Neuronal stem cell (in vitro differentiated cells): ENCODE results near the gene FRS2.

Source experiments
- DNase-seq: peaks from one replicate; pipeline ENCODE4 v3.0.0-alpha.2; 2013; ENCODE audit warnings: low spot score
- H2AFZ ChIP-seq: one replicate; pipeline ENCODE4 v1.6.1; 2013; ENCODE audit warnings: mild to moderate bottlenecking, low read length, inconsistent platforms
- H2AK5ac ChIP-seq: 2 replicates; pipeline ENCODE4 v1.6.1; 2013; ENCODE audit warnings: low read depth, mild to moderate bottlenecking, inconsistent platforms, low read length, moderate library complexity, mixed read lengths
- H2BK120ac ChIP-seq: 2 replicates; pipeline ENCODE4 v1.6.1; 2013; ENCODE audit warnings: low read depth, mild to moderate bottlenecking, inconsistent platforms, low read length, moderate library complexity, mixed read lengths
- H2BK12ac ChIP-seq: one replicate; pipeline ENCODE4 v1.6.1; 2013; ENCODE audit warnings: low read length, inconsistent platforms
- H2BK15ac ChIP-seq: 2 replicates; pipeline ENCODE4 v1.6.1; 2013; ENCODE audit warnings: mild to moderate bottlenecking, low read length, inconsistent platforms, mixed read lengths
- H2BK5ac ChIP-seq: one replicate; pipeline ENCODE4 v1.6.1; 2013; ENCODE audit warnings: inconsistent platforms, mild to moderate bottlenecking, low read length, moderate library complexity
- H3K14ac ChIP-seq: one replicate; pipeline ENCODE4 v1.6.1; 2013; ENCODE audit warnings: low read length, inconsistent platforms
- H3K18ac ChIP-seq: 2 replicates; pipeline ENCODE4 v1.6.1; 2013; ENCODE audit warnings: low read length, inconsistent platforms
- H3K23ac ChIP-seq: 2 replicates; pipeline ENCODE4 v1.6.1; 2013; ENCODE audit warnings: low read depth, mild to moderate bottlenecking, mixed read lengths, low read length, inconsistent platforms; ENCODE audit not compliant: poor library complexity
- H3K27ac ChIP-seq: replicated peaks from 3 replicates; pipeline ENCODE4 v1.5.1; 2013; ENCODE audit warnings: low read length, inconsistent platforms
- H3K27me3 ChIP-seq, 3 experiments: 2 replicates each; pipeline ENCODE4 v1.6.1; 2013; ENCODE audit warnings: low read length in 3 of 3, mild to moderate bottlenecking in 2 of 3, inconsistent platforms in 1 of 3, low read depth in 1 of 3, mixed read lengths in 1 of 3, moderate library complexity in 1 of 3; ENCODE audit not compliant: control insufficient read depth in 3 of 3, insufficient read depth in 3 of 3
- H3K36me3 ChIP-seq, 2 donors: replicated peaks in 1 of 2; 2 replicates each; pipeline ENCODE4 v1.6.1; 2013; ENCODE audit warnings: low read length in 2 of 2; ENCODE audit not compliant: control insufficient read depth in 2 of 2, insufficient read depth in 2 of 2
- H3K4ac ChIP-seq: 2 replicates; pipeline ENCODE4 v1.6.1; 2013; ENCODE audit warnings: inconsistent platforms, mild to moderate bottlenecking, low read length, moderate library complexity
- H3K4me1 ChIP-seq, 2 donors: 1 replicate in 1 of 2; 2 replicates in 1 of 2; pipeline ENCODE4 v1.6.1; 2013; ENCODE audit warnings: low read length in 2 of 2, low read depth in 1 of 2; ENCODE audit not compliant: control insufficient read depth in 2 of 2, insufficient read depth in 1 of 2
- H3K4me2 ChIP-seq: one replicate; pipeline ENCODE4 v1.6.1; 2013; ENCODE audit warnings: mild to moderate bottlenecking, low read length, inconsistent platforms; ENCODE audit not compliant: insufficient read depth, poor library complexity, severe bottlenecking
- H3K4me3 ChIP-seq, 2 donors: 2 replicates each; pipeline ENCODE4 v1.5.1; 2013; ENCODE audit warnings: low read length in 2 of 2, mild to moderate bottlenecking in 2 of 2, inconsistent platforms in 1 of 2, moderate library complexity in 1 of 2
- H3K79me1 ChIP-seq: one replicate; pipeline ENCODE4 v1.6.1; 2013; ENCODE audit warnings: low read depth, mild to moderate bottlenecking, inconsistent platforms, low read length, moderate library complexity
- H3K9ac ChIP-seq: one replicate; pipeline ENCODE4 v1.6.1; 2013; ENCODE audit warnings: mild to moderate bottlenecking, low read depth, low read length, inconsistent platforms; ENCODE audit not compliant: poor library complexity
- H3K9me3 ChIP-seq, 2 donors: replicated peaks in 1 of 2; 2 replicates each; pipeline versions ENCODE3 to v1.6.1; 2013; ENCODE audit warnings: low read length in 2 of 2, mild to moderate bottlenecking in 2 of 2, inconsistent platforms in 1 of 2, low read depth in 1 of 2, mixed read lengths in 1 of 2, moderate library complexity in 1 of 2; ENCODE audit not compliant: control insufficient read depth in 2 of 2, insufficient read depth in 1 of 2
- H4K8ac ChIP-seq: one replicate; pipeline ENCODE4 v1.6.1; 2013; ENCODE audit warnings: low read depth, mild to moderate bottlenecking, inconsistent platforms, low read length, moderate library complexity
- H4K91ac ChIP-seq: one replicate; pipeline ENCODE4 v1.6.1; 2013; ENCODE audit warnings: low read length, low read depth, mild to moderate bottlenecking, inconsistent platforms; ENCODE audit not compliant: poor library complexity
- WGBS, 2 donors: extraction: QIAGEN DNeasy Blood & Tissue Kit; methylation state at CpG; one replicate each; pipeline ENCODE4 v1.1.7; 2013; ENCODE audit warnings: missing lambda C conversion rate in 2 of 2, mixed read lengths in 1 of 2; ENCODE audit not compliant: insufficient read length in 2 of 2, insufficient replicate concordance in 1 of 2; ENCODE audit errors: extremely low coverage in 2 of 2; 5-methylcytosine and 5-hydroxymethylcytosine counted together

Gene FRS2

DNA sequence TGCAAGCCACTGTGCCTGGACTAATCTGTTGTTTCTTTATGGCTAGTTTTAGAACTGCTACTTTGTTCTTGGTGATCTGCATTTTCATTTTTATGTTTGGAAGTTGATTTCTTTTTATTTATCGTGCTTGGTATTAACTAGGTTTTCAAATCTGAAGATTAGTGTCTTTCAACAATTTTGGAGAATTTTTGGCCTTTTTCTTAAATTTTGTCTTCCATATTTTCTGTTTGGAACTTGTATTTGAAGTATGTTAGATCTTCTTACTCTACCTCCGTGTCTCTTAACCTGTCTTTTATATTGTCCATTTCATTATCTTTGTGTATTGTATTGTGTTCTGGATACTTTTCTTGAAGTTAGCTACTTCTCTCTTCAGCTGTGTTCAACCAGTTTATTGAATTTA lies 9.5 kb downstream of the FRS2 start:
- Histone ChIP-seq H4K8ac (no peak overlapping the region), H3K27ac (no peak overlapping the region), H3K14ac (no peak overlapping the region), H3K36me3 (peaks cover 0 to 11% of the 10 kb centered on the region in 2 donors), H3K4me1 (peaks cover 6% of the 10 kb centered on the region in 2 donors), H3K4ac (no peak overlapping the region), H2BK12ac (no peak overlapping the region), H3K79me1 (no peaks in the 10 kb centered on the region), H3K4me2 (no peak overlapping the region), H2BK5ac (no peak overlapping the region), H3K4me3 (no peak overlapping the region), H3K9ac (no peak overlapping the region), H3K27me3 (no peaks in the 10 kb centered on the region), H3K23ac (no peak overlapping the region), H2BK15ac (no peak overlapping the region), H3K9me3 (peaks cover 0 to 14% of the 10 kb centered on the region in 2 donors), H2AFZ (no peak overlapping the region), H3K18ac (no peak overlapping the region), H4K91ac (no peak overlapping the region), H2BK120ac (no peak overlapping the region), H2AK5ac (no peak overlapping the region)
- DNase-seq: no peak
- WGBS, 2 donors: no CpG with 5 or more reads among the region's 2 CpGs

DNA sequence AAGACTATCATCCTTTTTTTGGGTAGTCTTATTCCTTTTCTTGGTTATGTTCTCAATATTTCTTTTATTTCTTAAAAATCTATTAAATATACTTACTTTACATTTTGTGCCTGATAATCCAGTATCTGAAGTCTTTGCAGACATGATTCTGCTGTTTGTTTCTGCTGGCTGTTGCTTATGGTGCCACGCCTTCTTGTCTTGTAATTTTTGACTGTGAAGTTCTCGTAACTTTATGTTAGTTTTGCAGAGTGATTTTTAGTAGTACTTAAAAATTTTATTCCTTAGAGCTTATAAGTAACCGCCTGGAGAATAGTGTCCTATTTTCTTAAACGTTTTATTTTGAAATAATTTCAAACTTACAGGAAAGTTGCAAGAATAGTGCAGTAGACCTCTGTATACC lies 10.5 kb downstream of the FRS2 start:
- Histone ChIP-seq H2BK12ac (no peak overlapping the region), H3K27me3 (no peaks in the 10 kb centered on the region), H3K9me3 (peaks cover 0 to 16% of the 10 kb centered on the region in 2 donors), H2BK5ac (no peak overlapping the region), H3K9ac (no peak overlapping the region), H3K18ac (no peak overlapping the region), H2AFZ (no peak overlapping the region), H3K14ac (no peak overlapping the region), H3K79me1 (no peaks in the 10 kb centered on the region), H3K36me3 (peaks cover 0 to 13% of the 10 kb centered on the region in 2 donors), H4K8ac (no peak overlapping the region), H2AK5ac (no peak overlapping the region), H3K27ac (no peak overlapping the region), H3K4me1 (peaks cover 4% of the 10 kb centered on the region in 2 donors), H2BK15ac (no peak overlapping the region), H2BK120ac (no peak overlapping the region), H3K4me2 (no peak overlapping the region), H3K23ac (no peak overlapping the region), H3K4me3 (no peak overlapping the region), H4K91ac (no peak overlapping the region), H3K4ac (no peak overlapping the region)
- WGBS, 2 donors: no CpG with 5 or more reads among the region's 4 CpGs
- DNase-seq: no peak

DNA sequence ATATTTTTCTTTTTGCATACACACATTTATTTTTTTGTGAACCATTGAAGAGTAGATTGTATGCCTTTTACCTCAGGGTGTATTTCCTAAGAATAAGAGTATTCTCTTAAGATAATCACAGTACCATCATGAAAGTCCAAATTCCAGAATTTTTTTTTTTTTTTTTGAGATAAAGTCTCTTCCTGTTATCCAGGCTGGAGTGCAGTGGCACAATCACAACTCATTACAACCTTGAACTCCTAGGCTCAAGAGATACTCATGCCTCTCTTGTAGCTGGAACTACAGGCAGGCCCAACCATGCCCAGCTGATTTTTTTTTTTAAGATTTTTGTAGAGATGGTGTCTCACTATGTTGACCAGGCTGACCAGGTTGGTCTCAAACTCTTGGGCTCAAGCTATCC lies 10.9 kb downstream of the FRS2 start:
- H2BK5ac ChIP-seq: no peak overlapping the region
- H3K14ac ChIP-seq: no peak overlapping the region
- no peak overlapping the region for H3K4me3 ChIP-seq
- no peak overlapping the region for H2BK12ac ChIP-seq
- H3K79me1 ChIP-seq: no peaks in the 10 kb centered on the region
- no peak overlapping the region for H4K8ac ChIP-seq
- H3K27me3 ChIP-seq: no peaks in the 10 kb centered on the region
- H3K18ac ChIP-seq: no peak overlapping the region
- H3K4me1 ChIP-seq: peaks cover 3% of the 10 kb centered on the region in 2 donors
- H3K4me2 ChIP-seq: no peak overlapping the region
- no peak overlapping the region for H3K4ac ChIP-seq
- no peak overlapping the region for H2BK15ac ChIP-seq
- no peak overlapping the region for H2AK5ac ChIP-seq
- no peak overlapping the region for H2AFZ ChIP-seq
- no peak overlapping the region for H3K27ac ChIP-seq
- peaks cover 0 to 21% of the 10 kb centered on the region in 2 donors for H3K9me3 ChIP-seq
- no peak overlapping the region for H3K23ac ChIP-seq
- no peak for DNase-seq
- H4K91ac ChIP-seq: no peak overlapping the region
- H2BK120ac ChIP-seq: no peak overlapping the region
- H3K9ac ChIP-seq: no peak overlapping the region
- peaks cover 0 to 14% of the 10 kb centered on the region in 2 donors for H3K36me3 ChIP-seq

DNA sequence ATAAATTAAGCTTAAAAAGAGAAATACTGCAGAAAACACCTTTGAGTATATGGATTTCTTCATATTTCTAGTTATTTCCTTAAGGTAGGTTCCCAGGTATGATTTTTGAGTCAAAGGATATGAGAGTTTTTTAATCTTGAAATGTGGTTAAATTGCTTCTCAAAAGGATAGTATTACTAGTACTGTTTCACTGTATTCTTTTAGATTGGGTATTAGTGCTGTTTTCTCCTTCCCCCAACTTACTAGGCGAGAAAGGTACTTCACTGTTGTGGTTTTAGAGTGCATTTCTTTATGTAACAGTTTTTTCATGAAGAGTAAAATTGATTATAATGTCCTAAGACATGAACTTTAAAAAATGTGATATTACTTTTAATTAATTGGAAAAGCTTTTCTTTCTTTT lies 13.5 kb downstream of the FRS2 start:
- DNase-seq: no peak
- Histone ChIP-seq H2BK12ac (no peak overlapping the region), H4K91ac (no peak overlapping the region), H3K23ac (no peak overlapping the region), H3K4me3 (no peak overlapping the region), H3K14ac (no peak overlapping the region), H3K4me1 (no peaks in the 10 kb centered on the region), H3K27ac (no peak overlapping the region), H2BK120ac (no peak overlapping the region), H3K27me3 (no peaks in the 10 kb centered on the region), H3K79me1 (no peaks in the 10 kb centered on the region), H2BK5ac (no peak overlapping the region), H3K36me3 (peaks cover 0 to 37% of the 10 kb centered on the region in 2 donors), H2AK5ac (no peak overlapping the region), H2AFZ (no peak overlapping the region), H3K4ac (no peak overlapping the region), H3K9ac (no peak overlapping the region), H2BK15ac (no peak overlapping the region), H3K18ac (no peak overlapping the region), H4K8ac (no peak overlapping the region), H3K4me2 (no peak overlapping the region), H3K9me3 (peaks cover 0 to 43% of the 10 kb centered on the region in 2 donors)
- WGBS, 2 donors: no CpG with 5 or more reads among the region's 1 CpG
